Activated CD4-positive, alpha-beta T cell treated with anti-CD3 and anti-CD28 coated beads, Interleukin-2, Interleukin-6, amounts not matched to agents 100 ng/mL and 50 ng/mL, durations not matched to agents 16 hours and 8 hours (primary cell): ENCODE data around the gene SPTBN4.
"Not testable (repeated sequence)": the region's sequence is repeated elsewhere in the genome, so short reads cannot be mapped to it uniquely, and the experiment has no call there.

ENCODE experiments used
- DNase-seq: peaks from one replicate; pipeline ENCODE4 v3.0.0-alpha.2; 2020

SPTBN4 gene

DNA sequence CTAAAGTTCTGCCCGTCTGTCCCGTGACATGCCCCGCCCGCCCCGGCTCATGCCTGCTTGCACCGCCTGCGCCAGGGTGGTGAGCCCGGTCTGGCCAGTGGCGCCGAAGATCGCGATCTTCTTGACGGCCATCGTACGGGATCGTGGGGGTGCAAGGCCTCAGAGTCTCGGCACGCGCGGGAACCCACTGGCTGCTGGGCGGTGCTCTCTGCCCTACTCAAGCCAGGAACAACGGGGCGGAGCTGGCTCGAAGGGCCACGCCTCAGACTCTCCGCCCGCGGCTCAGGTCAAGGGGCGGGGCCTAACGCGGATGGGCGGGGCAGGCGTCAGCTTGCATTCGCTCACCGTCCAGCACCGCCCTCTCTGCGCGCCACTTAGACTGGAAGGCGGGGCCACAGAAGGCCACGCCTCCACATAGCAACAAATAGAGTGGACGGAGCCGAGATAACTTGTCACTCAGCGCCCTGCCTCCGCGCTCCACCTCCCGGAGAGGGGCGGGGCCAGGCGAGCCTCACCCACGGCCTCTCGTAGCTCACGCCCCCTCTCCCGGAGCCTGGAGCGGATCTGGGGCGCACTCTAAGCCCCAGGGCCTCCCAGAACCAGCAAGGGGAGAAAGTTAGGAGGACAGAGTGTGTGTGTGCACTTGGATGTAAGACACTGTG lies 1.1 kb upstream of the SPTBN4 start, which contains the start of gene BLVRB:
BLVRB (minus strand) TSS at position 189 of the 662 bp plus-strand sequence; CDS start at position 132, 57 bp downstream.
- peak; percentile 100 for DNase-seq

DNA sequence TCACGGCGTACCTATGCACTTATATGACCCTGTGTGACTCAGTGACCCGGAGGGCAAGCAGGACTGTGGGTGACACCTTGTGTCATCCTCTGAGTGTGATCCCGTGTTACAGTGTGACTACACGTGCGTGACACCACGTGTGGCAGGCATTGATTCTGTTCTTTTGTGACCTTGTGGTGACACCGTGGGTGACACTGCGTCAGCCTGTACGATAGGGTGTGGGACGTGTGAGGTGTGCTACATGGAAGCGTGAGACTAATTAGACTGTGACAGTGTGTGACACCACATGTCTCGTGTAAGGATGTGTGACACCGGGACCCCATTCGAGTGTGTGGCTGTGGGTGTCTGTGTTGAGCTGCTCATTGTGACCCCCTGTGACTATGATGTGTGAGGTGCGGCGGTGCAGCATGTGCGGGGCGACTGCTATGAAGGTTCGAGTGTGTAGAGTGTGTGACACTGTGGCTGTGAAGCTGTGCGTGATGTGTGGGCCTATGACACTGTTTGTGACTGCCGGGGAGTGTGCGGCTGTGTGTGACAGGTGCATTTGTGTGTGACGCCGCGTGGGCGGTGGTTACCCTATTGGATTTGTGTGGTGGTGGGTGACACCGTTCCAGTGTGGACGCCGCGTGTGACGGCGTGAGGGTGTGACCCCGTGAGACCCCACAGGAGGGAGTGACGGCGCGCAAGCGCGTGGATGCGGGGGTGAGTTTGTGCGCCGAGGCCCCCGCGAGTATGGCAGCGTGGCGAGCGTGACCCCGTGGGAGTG lies 399 bp upstream of the SPTBN4 start:
- DNase-seq, result no peak

DNA sequence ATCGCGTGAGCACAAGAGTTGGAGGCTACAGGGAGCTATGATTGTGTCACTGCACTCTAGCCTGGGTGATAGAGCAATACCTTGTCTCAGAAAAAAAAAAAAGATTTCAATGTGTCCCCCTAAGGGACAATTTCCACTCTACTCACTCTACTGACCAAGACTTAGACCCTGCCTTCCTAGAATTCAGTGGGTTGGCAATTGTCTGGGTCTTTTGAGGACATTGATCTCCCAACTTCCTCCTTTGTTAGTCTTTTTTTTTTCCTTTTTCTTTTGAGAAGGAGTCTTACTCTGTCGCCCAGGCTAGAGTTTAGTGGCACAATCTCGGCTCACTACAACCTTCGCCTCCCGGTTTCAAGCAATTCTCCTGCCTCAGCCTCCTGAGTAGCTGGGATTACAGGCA lies 2.2 kb downstream of the SPTBN4 start:
- no peak for DNase-seq

DNA sequence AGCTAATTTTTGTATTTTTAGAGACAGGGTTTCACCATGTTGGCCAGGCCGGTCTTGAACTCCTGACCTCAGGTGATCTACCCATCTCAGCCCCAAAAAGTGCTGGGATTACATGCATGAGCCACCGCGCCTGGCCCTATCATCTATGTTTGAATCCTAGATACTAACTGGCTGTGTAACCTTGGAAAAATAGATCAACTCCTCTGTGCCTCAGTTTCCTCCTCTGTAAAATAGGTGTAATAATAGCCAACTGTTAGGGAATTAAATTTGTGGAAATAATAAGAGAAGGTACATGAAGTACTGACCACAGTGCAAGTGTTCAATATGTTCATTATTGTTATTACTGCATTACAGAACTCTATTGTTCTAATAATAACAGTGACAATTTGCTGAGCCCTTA lies 4.3 kb downstream of the SPTBN4 start:
- no peak for DNase-seq

DNA sequence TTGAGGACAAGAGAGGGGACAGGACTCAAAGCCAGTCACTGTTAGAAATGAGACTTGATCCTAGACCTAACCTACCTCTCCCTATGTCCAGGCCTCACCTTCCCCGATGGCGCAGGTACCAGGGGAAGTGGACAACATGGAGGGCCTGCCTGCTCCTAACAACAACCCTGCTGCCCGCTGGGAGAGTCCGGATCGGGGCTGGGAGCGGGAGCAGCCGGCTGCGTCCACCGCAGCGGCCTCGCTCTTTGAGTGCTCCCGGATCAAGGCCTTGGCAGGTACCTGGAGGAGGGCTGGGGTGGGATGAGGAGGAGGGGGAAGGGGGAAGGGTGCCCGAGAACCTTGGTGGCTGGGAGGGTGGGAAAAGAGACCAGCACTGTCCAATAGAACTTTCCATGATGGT lies 5.7 kb downstream of the SPTBN4 start:
- no peak for DNase-seq

DNA sequence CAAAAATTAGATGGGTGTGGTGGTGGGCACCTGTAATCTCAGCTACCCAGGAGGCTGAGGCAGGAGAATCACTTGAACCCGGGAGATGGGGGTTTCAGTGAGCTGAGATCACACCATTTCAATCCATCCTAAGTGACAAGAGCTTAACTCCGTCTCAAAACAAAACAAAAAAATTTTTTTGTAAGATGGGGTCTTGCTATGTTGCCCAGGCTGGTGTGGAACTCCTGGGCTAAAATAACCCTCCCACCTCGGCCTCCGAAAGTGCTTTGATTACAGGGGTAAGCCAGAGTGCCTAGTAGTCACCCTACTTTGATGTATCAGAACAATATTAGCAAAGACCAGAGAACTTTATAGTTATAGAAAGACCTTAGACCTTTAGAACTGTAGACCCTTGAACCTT lies 7.9 kb downstream of the SPTBN4 start:
- DNase-seq, result no peak

DNA sequence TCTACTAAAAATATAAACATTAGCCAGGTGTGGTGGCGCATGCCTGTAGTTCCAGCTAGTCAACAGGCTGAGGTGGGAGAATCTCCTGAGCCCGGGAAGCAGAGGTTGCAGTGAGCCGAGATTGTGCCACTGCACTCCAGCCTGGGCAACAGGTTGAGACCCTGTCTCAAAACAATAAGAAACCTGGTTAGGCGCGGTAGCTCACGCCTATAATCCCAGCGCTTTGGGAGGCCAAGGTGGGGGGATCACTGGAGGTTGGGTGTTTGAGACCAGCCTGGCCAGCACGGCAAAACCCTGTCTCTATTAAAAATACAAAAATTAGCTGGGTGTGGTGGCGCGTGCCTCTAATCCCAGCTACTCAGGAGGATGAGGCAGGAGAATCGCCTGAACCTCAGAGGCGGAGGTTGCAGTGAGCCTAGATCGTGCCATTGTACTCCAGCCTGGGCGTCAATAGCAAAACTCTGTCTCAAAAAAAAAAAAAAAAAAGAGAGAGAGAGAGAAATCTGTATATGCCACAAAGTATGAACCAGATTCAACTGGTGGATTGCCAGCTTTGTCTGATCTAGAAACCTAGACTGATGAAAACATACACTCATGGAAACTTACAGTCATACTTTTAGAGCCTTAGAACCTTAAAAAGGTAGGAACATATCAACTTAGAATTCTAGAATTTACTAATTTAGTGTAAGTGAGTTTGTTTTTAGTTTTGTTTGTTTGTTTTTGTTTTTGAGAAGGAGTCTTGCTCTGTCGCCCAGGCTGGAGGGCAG lies 9.3 kb downstream of the SPTBN4 start:
- DNase-seq, result not testable (repeated sequence)

DNA sequence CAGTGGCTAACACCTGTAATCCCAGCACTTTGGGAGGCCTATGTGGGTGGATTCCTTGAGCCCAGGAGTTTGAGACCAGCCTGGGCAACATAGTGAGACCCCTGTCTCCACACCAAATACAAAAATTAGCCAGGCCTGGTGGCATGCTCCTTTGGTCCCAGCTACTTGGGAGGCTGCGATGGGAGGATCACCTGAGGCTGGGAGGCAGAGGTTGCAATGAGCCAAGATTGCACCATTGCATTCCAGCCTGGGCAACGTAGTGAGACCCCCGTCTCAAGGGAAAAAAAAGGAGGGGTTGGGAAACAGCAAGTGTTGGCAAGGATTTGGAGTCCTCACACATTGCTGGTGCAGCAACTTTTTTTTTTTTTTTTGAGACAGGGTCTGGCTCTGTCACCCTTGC lies 19.2 kb downstream of the SPTBN4 start:
- DNase-seq, result no peak

DNA sequence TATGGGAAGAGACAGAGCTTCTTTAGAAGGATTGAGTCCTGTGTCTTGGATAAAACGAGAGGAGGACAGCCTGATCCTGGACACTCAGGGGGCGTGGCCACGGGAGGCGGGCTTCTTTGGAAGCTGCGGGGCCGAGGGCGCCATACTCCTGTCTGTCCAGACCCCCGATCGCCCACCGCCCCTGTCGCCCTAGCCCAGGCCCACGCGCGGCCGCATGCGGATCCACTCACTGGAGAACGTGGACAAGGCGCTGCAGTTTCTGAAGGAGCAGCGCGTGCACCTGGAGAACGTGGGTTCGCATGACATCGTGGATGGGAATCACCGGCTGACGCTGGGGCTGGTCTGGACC lies 23.1 kb downstream of the SPTBN4 start:
- DNase-seq, result no peak

DNA sequence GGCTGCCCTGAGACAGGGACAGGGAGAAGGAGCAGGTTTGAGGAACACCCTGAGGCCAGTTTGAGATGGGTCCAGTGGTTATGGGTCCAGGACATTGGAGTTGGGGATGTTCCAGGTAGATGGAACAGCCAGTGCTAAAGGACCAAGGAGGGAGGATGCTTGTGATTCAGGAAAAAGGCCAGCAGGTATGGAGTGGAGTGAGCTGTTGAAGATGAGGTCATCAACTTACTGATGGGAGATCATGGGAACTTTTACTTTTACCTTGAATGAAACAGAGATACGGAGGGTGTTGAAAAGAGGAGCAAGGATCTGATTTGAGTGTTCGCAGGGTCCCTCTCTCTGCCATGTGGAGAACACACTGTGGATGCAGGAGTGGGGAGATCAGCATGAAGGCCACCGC lies 25.5 kb downstream of the SPTBN4 start:
- no peak for DNase-seq

DNA sequence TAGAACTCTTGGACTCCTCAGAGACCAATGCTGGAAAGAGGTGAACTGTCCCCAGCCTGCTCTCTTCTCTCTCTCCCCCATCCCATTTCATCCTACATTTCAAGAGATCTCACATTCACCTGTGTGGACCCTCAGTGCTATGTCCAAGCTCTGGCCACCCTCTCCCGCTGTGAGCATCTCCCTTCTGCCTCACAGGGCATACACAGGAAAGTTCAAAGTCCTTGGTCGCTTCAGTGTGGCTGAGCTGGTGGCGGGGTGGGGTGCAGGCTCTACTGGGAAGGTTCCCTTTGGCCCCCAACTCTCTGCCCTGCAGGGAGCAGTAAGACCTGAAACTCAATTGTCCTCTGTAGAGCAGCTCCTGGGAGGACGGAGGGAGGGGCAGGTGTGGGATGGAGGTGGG lies 27.0 kb downstream of the SPTBN4 start:
- DNase-seq, result no peak

DNA sequence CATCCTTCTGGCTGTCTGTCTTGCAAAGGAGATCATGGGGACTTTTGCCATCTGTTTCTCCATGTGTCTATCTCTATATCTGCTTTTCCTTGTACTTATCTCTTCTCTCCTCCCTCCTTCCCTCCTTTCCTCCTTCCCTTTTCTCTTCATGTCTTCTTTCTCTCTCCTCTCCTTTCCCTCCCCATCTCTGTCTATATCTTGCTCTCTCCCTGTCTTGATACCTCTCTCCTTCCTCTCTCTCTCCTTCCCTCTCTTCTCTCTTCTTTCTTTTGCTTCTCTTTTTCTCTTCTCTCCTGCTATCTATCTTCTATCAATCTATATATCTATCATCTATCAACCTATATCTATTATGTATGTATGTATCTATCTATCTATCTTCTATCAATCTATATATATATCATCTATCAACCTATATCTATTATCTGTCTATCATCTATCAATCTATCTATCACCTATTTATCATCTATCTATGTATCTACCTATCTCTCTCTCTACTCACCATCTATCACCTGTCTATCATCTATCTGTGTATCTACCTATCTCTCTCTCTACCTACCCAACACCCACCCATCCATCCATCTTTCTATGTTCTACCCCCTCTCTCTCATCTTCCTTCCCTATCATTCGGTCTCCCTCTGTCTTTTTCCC lies 27.5 kb downstream of the SPTBN4 start:
- no peak for DNase-seq

DNA sequence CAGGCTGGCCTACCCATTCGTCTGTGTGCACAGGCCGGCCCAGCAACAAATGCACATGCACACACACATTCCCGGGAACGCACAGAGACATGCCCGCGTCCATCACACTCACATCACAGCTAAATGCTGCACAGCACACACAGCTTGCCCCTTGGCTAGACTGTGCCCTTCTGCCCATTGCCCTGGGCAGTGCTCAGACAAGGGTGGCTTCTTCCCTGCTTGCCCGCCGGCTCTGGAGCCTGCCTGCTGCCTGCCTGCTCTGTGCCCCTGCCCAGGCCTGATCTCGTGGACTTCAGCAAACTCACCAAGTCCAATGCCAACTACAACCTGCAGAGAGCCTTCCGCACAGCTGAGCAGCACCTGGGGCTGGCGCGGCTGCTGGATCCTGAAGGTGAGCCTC lies 30.4 kb downstream of the SPTBN4 start:
- DNase-seq, result no peak

DNA sequence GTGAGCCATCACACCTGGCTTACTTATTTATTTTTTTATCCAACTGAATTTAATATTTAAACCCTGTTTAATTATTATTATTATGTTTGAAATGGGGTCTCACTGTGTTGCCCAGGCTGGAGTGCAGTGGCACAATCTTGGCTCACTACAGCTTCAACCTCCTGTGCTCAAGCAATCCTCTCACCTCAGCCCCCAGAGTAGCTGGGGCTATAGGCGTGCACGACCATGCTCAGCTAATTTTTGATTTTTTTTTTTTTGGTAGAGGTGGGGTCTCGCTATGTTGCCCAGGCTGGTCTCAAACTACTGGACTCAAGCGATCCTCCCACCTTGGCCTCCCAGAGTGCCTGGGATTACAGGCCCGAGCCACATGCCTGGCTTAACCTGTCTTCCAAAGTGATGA lies 32.5 kb downstream of the SPTBN4 start:
- no peak for DNase-seq

DNA sequence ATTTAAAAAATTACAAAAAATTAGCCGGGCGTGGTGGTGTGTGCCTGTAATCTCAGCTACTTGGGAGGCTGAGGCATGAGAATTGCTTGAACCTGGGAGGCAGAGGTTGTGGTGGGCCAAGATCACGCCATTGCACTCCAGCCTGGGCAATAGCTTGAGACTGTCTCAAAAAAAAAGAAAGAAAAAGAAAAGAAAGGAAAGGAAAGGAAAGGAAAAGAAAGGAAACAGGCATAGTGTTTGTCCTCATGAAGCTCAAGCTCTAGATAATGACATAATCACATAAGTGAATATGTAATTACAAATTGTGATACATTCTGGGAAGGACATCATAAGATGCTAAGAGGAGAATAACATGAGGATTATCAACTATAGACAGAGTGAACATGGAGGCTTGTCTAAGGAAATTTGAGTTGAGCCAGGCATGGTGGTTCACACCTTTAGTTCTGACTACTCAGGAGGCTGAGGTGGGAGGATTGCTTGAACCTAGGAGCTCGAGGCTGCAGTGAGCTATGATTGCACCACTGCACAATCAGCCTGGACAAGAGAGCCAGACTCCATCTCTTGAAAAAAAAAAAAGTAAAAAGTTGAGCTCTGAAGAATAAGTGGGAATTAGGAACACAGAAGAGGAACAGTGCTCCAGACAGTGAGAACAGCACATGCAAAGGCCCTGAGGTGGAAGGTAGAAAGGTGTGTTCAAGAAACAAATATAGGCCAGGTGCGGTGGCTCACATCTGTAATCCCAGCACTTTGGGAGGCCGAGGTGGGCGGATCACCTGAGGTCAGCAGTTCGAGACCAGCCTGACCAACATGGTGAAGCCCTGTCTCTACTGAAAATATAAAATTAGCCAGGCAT lies 34.1 kb downstream of the SPTBN4 start:
- not testable (repeated sequence) for DNase-seq

DNA sequence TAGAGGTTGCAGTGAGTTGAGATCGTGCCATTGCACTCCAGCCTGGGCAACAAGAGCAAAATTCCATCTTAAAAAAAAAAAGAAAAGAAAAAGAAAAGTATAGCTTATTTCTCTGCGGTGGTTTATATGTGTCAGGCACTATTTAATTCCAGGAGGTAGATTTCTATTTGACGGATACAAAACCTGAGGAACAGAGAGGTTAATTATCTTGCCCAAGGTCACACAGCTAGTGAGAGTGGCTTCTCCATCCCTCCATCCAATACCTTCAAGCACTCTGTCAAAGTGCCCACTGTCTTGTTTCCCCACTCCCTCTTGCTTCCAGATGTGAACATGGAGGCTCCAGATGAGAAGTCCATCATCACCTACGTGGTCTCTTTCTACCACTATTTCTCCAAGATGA lies 34.8 kb downstream of the SPTBN4 start:
- DNase-seq, result no peak

DNA sequence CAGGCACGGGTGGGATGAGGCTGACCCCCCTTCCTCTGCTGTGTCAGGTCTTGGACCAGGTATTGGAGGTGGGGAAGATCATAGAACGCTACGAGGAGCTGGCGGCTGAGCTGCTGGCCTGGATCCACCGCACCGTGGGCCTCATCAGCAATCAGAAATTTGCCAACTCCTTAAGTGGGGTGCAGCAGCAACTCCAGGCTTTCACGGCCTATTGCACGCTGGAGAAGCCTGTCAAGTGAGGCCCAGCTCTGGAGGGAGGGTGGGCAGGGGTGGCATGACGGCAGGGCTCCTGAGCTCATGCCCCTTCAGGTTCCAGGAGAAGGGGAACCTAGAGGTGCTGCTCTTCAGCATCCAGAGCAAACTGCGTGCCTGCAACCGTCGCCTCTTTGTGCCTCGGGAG lies 35.3 kb downstream of the SPTBN4 start:
- no peak for DNase-seq

DNA sequence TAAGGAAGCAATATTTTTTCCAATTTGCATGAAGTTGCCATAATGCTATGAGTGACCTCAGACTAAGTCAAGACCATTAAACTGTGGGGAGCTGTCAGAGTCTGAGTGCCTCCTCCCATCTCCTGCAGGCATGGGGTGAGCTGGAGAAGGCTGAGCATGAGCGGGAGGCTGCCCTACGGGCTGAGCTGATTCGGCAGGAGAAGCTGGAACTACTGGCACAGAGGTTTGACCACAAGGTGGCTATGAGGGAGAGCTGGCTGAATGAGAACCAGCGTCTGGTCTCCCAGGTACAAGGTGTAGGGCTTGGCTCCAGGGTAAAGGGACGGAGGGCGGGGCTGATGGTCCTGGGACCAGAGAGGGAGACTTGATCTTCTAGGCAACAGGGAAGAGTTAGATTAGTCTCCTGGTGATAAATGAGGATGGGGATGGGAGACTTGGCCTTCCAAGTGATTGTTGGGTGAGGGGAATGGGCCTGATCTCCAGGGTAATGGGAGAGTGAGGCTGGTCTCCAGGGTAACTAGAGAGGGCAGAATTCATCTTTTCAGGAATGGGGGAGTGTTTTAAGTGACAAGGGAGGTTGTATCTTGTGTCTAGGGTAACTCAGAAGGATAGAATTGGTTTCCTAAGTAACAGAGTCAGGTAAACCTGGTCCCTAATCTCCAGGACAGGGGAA lies 36.0 kb downstream of the SPTBN4 start:
- no peak for DNase-seq

DNA sequence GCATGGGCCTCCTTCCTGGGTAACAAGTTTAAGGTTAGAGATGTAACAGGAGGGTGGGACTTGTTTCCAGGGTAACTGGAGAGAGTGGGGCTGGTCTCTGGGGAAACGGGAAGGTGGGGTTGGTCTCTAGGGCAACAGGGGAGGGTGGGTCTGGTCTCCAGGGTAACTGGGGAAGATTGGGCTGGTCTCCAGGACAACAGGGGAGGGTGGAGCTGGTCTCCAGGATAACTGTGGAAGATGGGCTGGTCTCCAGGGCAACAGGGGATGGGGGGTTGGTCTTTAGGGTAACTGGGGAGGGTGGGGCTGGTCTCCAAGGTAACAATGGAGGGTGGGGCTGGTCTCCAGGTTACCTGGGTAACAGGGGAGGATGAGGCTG lies 36.5 kb downstream of the SPTBN4 start:
- DNase-seq, result no peak

DNA sequence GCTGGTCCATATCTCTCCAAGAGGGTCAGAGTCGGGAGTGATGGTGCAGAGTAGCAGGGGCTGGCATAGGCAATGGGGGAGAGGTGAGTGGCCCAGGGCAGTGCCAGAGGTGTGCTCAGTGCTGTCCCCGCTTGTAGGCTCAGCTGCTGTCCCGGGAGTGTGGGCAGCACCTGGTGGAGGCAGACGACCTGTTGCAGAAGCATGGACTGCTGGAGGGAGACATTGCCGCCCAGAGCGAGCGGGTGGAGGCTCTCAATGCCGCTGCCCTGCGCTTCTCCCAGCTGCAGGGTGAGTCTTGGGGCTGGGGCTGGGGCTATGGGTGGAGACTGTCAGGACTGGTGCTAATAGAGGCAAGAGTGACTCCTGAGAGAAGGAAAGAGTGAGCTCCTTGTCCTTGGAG lies 39.3 kb downstream of the SPTBN4 start:
- DNase-seq, result no peak

DNA sequence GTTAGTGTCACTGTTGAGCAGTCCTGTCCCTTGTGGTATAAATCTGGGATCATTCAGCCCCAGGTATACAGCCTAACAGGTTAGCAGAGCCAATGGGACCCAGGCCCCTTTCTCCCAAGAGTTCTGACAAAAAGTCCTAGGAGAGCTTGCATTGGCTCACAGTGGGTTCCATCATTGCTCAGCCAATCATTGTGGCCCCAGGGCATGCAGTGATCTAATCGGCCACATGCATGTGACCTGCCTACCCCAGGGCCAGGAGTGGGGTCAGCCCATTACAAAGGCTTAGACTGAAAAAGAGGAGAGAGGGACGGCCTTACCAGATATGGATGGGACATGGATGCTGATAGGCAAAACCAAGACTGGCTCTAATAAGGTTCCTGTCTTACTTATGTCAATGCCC lies 41.1 kb downstream of the SPTBN4 start:
- DNase-seq, result no peak

DNA sequence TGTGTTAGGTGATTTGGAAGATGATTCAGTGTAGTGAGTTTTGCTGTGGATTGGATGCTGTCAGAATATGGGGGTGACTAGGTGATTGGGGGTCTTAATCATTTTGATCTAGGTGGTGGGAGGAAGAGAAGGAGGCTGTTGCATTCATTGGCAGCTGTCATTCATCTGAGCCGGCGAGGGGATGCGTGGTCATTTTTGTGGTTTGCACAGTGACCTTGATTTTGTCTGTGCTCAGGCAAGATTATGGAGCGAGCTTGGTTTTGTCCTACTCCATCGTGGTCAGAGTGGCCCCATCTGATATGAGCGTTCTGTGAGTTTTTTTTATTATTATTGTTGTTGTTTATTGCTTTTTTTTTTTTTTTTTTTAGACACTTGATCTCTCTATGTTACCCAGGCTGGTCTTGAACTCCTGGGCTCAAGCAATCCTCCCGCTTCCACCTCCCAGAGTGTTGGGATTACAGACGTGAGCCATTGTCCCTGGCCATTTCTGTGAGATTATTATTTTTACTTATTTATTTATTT lies 42.0 kb downstream of the SPTBN4 start:
- no peak for DNase-seq
